ENCODE measurements around the gene PTPN14.
"Not testable (repeated sequence)": the region's sequence is repeated elsewhere in the genome, so short reads cannot be mapped to it uniquely, and the experiment has no call there.

Gene PTPN14

GRCh38 chr1:214494179-214494578 is 57.2 kb downstream of the PTPN14 start:
- in situ Hi-C loops (cut with MboI; ENCODE audit: low pct_unique_long_range_greater_than_20kb, low sequenced_read_pairs); DNase-seq: not testable (repeated sequence)

DNA sequence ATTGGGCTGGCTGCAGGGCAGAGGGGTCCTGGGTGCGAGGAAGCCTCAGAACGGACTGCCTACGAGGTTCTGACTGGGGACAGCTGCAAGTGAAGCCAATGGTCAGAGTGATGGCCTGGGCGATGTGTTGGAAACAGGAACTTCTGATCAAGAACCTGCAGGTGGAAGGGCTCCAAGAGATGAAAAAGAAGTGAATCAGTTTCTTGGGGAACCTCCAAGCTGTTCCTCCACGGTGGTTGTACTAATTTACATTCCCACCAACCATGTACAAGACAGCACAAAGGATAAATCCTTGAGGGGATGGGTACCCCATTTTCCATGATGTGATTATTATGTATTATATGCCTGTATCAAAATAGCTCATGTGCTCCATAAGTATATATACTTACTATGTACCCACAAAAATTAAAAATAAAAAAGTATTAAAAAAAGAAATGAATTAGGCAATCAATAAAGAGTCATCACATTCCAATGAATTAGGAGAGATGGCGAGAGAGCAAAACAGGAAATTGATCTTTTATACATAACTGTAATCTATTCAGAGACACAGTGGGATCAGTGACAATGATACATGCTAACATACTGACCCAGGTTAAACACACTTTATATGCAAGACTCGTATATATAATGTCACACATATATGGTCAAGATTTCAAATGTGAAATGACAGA is 58.1 kb downstream of the PTPN14 start:
- in situ Hi-C loops (cut with MboI; ENCODE audit: low pct_unique_long_range_greater_than_20kb, low sequenced_read_pairs), result no loop called here
- no peak for DNase-seq

- in situ Hi-C loops (cut with MboI; ENCODE audit: low pct_unique_long_range_greater_than_20kb, low sequenced_read_pairs), result no loop called here
- no peak for DNase-seq
Observed at GRCh38 chr1:214492401-214493075, 58.9 kb downstream of the PTPN14 start.

DNA sequence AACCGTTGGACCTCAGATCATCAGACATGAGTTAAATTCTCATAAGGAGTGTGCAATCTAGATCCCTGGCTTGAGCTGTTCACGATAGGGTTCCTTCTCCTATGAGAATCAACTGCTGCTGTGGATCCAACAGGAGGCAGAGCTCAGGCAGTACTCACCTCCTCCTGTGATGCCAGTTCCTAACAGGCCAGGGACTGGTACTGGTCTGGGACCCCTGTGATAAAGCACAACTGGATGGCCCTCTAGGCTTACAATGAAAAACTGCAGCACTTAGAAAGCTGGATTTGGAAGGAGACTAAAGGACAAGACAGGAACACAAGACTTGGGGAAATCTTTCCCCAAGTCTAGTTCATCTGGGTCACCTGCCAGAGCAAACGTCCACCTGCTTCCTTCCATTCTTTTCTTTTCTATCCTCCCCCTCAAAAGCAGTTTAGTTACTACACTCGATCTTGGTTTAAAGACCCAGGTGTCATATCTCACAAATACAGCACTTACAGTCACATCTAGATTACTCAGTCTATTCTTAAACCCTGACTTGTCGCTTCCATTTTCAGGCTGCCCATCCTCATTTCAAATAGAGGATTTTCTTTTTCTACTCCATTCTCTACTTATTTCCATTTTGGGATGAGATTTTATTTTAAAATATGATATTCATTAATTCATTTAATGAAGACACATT is 59.8 kb downstream of the PTPN14 start:
- no peak for DNase-seq
- in situ Hi-C loops (cut with MboI; ENCODE audit: low pct_unique_long_range_greater_than_20kb, low sequenced_read_pairs), result no loop called here

DNA sequence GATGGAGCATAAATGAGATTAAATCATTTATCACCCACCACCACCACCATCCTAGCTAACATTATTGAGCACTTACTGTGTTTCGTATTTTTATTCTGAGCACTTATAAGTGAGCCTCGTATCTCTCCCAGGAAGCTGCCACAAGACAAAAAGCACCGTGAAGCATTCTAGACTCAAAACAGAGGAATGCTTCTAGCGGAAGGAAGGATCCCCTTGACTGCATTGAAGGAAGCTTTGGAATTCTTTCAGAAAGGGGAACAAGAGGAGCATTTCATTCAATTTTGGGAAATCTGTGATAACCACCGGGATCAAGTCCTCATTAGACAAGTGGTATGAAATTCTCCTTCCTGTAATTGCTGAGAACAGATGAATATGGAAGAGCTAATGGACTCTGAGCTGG is 66.3 kb downstream of the PTPN14 start:
- DNase-seq, result no peak
- in situ Hi-C loops (cut with MboI; ENCODE audit: low pct_unique_long_range_greater_than_20kb, low sequenced_read_pairs), result no loop called here

GRCh38 chr1:214483180-214483579 is 68.2 kb downstream of the PTPN14 start:
- in situ Hi-C loops (cut with MboI; ENCODE audit: low pct_unique_long_range_greater_than_20kb, low sequenced_read_pairs); DNase-seq: not testable (repeated sequence)

DNA sequence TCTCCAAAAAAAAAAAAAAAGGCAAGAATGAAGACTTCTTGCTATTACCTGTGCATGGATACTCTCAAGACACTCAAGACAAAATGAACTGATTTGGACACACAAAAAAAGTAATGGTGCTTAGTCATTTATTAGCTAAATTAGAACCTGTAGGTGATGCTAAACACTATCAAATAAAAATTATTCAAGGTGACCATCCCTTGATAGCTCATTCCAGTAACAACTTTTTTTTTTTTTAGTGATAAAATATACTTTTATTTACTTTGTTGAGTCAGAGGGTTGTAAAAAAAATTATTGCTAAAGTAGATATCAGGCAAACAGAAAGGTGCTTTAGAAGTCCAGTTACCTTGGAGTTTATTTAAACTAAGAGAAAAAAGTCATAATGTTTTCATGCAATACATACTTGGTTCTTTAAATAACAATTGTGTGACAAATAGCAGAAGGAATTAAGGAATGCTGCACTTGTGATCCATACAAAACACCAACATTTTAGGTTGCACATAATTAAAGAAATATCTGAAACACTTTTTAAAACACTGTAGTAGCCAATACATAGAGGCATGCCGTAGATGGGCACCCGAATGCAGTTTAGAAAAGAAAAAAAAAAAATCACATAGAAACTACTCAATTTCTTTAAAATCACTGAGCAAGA is 69.3 kb downstream of the PTPN14 start:
- in situ Hi-C loops (cut with MboI; ENCODE audit: low pct_unique_long_range_greater_than_20kb, low sequenced_read_pairs), result not testable (repeated sequence)

DNA sequence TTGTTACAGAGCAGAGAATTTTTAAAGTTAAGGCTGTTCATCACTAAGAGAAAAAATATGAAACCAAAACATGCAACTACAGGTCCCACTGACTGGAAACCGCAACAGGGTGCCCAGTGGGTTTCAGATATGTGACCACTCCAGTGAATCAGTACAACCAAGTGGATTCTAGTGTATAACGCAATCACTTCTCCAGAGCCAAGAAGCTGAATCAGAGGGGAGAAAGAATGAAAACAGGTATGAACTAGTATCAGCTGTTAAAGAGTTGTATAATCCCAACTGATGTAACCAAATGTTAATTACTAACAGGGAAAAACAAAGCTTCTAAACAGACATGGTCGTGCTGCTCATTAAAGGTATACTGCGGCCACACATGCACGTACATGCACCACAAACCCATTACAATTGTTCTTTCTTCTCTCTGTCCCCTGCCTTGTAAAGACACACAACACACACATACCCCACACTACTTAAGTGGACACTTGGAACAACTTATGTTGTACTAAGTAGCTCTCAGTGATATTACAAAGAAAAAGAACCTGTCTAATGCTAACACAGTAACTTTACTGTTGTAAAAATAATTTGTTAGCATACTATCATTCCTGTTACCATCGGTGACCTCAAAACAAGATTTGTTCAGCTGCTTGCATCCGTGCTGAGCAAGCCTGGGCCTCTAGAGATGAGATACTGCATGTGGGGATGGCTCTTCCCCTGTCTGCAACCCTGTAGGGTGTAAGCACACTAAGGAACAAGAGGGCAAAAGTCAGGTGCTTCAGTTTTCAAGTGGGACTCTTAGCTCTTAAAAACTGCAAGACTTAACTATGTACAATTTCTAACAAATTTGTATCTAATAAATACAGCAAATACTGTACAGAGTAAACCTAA is 74.2 kb downstream of the PTPN14 start:
- in situ Hi-C loops (cut with MboI; ENCODE audit: low pct_unique_long_range_greater_than_20kb, low sequenced_read_pairs), result no loop called here
- DNase-seq, result no peak

More for the DNA sequence above, 69.3 kb downstream of the PTPN14 start:
- DNase-seq, result not testable (repeated sequence)

DNA sequence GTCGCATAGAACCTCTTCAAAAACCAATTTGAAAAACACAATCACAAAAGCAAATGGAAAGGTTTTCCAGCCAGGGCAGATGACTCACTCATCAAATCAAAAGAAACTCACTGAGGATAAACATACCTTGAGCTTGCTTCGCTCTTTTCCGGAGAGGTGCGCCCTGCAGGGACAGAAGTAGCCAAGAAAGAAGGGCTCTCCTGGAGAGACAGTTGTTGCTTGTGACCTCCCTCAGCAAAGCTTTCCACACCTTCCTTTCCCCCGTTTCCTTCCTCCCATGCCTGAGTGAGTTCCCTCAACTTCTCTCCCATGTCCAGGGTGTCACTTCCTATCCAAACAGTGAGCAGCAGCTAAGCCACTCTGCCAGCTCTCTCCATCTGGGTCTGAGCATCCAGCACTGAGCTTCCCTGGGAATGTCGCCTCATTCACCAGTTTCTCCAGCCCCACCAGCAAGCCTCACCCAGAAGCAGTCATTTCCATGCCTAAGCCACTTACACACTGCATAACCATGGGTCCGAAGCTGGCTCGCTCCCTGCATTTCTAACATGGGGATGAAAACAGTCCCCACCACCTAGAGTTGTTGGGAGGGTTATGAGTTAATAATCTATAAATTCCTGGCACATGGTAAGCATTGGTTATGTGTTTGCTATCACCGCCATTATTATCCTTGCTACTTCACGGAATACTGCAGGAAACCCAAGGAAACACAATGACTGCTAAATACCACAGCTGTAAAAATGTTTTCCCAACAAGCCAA is 75.0 kb downstream of the PTPN14 start:
- no peak for DNase-seq
- in situ Hi-C loops (cut with MboI; ENCODE audit: low pct_unique_long_range_greater_than_20kb, low sequenced_read_pairs), result no loop called here

DNA sequence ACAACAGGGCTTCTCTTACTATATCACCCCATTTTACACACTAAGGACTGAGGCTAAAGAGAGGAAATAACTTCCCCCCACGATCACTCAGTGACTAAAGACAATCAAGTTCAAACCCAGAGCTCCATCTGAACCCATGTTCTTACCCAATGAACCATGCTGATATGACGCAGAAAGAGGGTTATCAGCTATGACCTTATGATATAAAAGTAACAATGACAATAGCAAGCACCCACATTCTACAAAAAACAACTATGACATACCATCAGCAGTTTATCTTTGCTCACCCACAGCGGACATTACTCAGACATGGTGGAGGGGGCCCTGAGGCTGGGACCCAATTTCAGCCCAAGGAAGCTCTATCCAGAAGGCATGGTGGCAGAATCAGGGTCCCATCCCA is 75.7 kb downstream of the PTPN14 start:
- no peak for DNase-seq
- in situ Hi-C loops (cut with MboI; ENCODE audit: low pct_unique_long_range_greater_than_20kb, low sequenced_read_pairs), result no loop called here

- in situ Hi-C loops (cut with MboI; ENCODE audit: low pct_unique_long_range_greater_than_20kb, low sequenced_read_pairs), result no loop called here
- no peak for DNase-seq
Observed at GRCh38 chr1:214475331-214475730, 76.1 kb downstream of the PTPN14 start.

DNA sequence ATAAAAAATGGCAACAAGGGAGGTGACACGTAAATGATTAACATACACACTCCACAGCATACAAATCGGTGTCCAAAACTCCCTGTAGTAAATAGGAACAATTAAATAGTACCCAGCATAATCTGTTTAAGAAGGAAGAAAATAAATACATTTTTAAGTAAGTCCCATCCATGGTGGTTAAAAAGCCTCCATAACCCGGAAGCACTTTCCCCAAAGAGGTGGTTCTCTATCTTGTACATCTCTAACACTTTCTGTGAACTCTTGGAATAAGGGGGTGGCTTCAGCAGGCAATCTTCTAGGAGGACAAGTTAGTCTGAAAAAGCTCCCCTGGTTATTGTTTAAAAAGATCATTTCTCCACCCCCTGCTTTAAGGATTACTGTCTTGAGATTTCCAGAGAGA is 76.9 kb downstream of the PTPN14 start:
- no peak for DNase-seq
- in situ Hi-C loops (cut with MboI; ENCODE audit: low pct_unique_long_range_greater_than_20kb, low sequenced_read_pairs), result no loop called here

GRCh38 chr1:214473862-214474261 is 77.5 kb downstream of the PTPN14 start:
- no peak for DNase-seq
- in situ Hi-C loops (cut with MboI; ENCODE audit: low pct_unique_long_range_greater_than_20kb, low sequenced_read_pairs), result no loop called here

DNA sequence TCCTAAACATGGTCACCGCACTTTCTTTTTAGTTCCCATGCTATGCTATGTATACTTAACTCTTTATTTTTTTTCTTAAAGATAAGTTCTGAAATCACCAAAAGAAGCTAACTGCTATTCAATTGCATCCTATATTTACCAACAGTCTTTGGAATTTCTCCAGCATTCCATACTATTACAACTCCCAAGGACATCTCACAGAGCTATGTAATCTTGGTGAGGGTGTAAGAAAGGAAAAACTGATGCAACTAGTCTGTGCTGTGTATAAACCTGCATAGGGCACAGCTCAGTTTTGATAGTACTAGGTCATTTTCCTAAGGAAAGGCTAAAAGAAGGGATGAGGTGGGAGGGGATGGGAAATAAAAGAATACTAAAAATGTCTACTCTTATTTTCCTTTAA is 78.0 kb downstream of the PTPN14 start:
- no peak for DNase-seq
- in situ Hi-C loops (cut with MboI; ENCODE audit: low pct_unique_long_range_greater_than_20kb, low sequenced_read_pairs), result no loop called here

DNA sequence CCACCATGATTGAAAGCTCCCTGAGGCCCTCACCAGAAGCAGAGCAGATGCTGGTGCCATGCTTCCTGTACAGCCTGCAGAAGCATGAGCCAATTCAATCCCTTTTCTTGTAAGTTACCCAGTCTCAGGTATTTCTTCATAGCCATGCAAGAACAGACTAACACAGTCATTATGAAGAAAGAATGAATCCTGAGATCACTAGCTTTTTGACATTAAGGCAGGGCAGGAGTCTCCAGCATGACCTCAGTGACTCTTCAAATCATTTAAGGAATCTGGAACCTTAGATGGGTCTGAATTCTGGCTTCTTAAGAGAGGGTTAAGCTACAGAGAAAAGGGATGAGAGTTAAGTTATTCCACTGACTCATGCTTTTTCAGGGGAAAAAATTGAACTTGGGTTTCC is 79.0 kb downstream of the PTPN14 start:
- no peak for DNase-seq
- in situ Hi-C loops (cut with MboI; ENCODE audit: low pct_unique_long_range_greater_than_20kb, low sequenced_read_pairs), result no loop called here

GRCh38 chr1:214471458-214471857 is 79.9 kb downstream of the PTPN14 start:
- in situ Hi-C loops (cut with MboI; ENCODE audit: low pct_unique_long_range_greater_than_20kb, low sequenced_read_pairs), result no loop called here

GRCh38 chr1:214470132-214470531 is 81.3 kb downstream of the PTPN14 start:
- in situ Hi-C loops (cut with MboI; ENCODE audit: low pct_unique_long_range_greater_than_20kb, low sequenced_read_pairs), result no loop called here
- no peak for DNase-seq

More at GRCh38 chr1:214471458-214471857, 79.9 kb downstream of the PTPN14 start:
- no peak for DNase-seq

- DNase-seq, result no peak
- in situ Hi-C loops (cut with MboI; ENCODE audit: low pct_unique_long_range_greater_than_20kb, low sequenced_read_pairs), result no loop called here
Observed at GRCh38 chr1:214469290-214469689, 82.1 kb downstream of the PTPN14 start.

Measured in KBM-7 (cell line).